HepG2 (cell line): ENCODE data around the gene DCTN2. TPM values are rescaled to one million over a fixed set of nuclear protein-coding genes. Genes with fewer than 3 reads are reported as not detected.

Experiments
- ATAC-seq: fragments of 200-7000 bp; cut with Tn5 transposase; 3 replicates; pipeline ENCODE4 v1.9.1; 2020; ENCODE audit warnings: mild to moderate bottlenecking, moderate library complexity
- BruUV-seq: library from RNA; stranded (reverse); fragments of 400-500 nt; replicated peaks from 2 replicates; lab custom pipeline; 2021; lab: Mats Ljungman, UMichigan
- CTCF ChIA-PET: fragments of 300-600 bp; formaldehyde crosslinking; extraction: SDS; loops from one replicate; lab custom pipeline; 2021; ENCODE audit warnings: low total read pairs, inconsistent platforms, low intra/inter-chr PET ratio; lab: Yijun Ruan, JAX
- POLR2A ChIA-PET: fragments of 350-600 bp; sonication (Branson Sonifier 250); formaldehyde crosslinking; loops from one replicate; lab custom pipeline; 2020; ENCODE audit warnings: antibody characterized with exemption, inconsistent platforms; lab: Yijun Ruan, JAX
- DNase-seq: peaks from one replicate; pipeline ENCODE4 v3.0.0-alpha.2; 2015; ENCODE audit warnings: low spot score
- FAIRE-seq: peaks from 3 replicates; lab custom pipeline; 2011; peaks lifted over from hg19 to GRCh38; lab: Jason Lieb, UNC
- H2AFZ ChIP-seq: one replicate; pipeline ENCODE4 v1.6.1; 2011; ENCODE audit warnings: low read length, inconsistent platforms
- H3K27ac ChIP-seq: fragments of 300-600 bp; 3 replicates; pipeline ENCODE4 v1.8.0; 2011; ENCODE audit warnings: mixed run types, mild to moderate bottlenecking, mixed read lengths, low read length, inconsistent platforms; ENCODE audit not compliant: insufficient read depth; ENCODE audit errors: extremely low read length
- H3K27me3 ChIP-seq, 2 experiments: fragments of 200-600 bp in 1 of 2; 2 replicates in 1 of 2; 3 replicates in 1 of 2; pipeline versions ENCODE4 v1.6.0 to v1.8.0; 2011; ENCODE audit warnings: low read length in 2 of 2, mild to moderate bottlenecking in 2 of 2, moderate library complexity in 2 of 2, inconsistent platforms in 1 of 2; ENCODE audit not compliant: insufficient read depth in 2 of 2, control insufficient read depth in 1 of 2
- H3K36me3 ChIP-seq, 2 experiments: fragments of 200-600 bp in 1 of 2; replicated peaks in 1 of 2; 2 replicates in 1 of 2; 3 replicates in 1 of 2; pipeline versions ENCODE4 v1.5.1 to v1.8.0; 2011; ENCODE audit warnings: low read length in 2 of 2, inconsistent platforms in 1 of 2; ENCODE audit not compliant: insufficient read depth in 2 of 2, control insufficient read depth in 1 of 2
- H3K4me1 ChIP-seq: 2 replicates; pipeline ENCODE4 v1.5.1; 2012; ENCODE audit warnings: low read length, inconsistent platforms; ENCODE audit not compliant: insufficient read depth
- H3K4me2 ChIP-seq: 2 replicates; pipeline ENCODE4 v1.6.0; 2011; ENCODE audit warnings: low read depth, low read length, inconsistent platforms
- H3K4me3 ChIP-seq, 3 experiments: fragments of 200-600 bp in 1 of 3; sonication (generic), shearing (Covaris generic) in 1 of 3; replicated peaks in 1 of 3; 2 replicates each; pipeline ENCODE4 v1.5.1; 2011 to 2016; ENCODE audit warnings: low read length in 3 of 3, inconsistent platforms in 2 of 3, low read depth in 2 of 3, mild to moderate bottlenecking in 2 of 3, control low read depth in 1 of 3, mixed read lengths in 1 of 3; ENCODE audit not compliant: insufficient read depth in 1 of 3
- H3K79me2 ChIP-seq: one replicate; pipeline ENCODE4 v1.6.1; 2011; ENCODE audit warnings: low read length, inconsistent platforms; ENCODE audit not compliant: insufficient read depth
- H3K9ac ChIP-seq: 2 replicates; pipeline ENCODE4 v1.6.0; 2011; ENCODE audit warnings: mild to moderate bottlenecking, low read depth, low read length, inconsistent platforms; ENCODE audit not compliant: insufficient read depth
- H3K9me3 ChIP-seq: 2 replicates; pipeline ENCODE4 v1.5.1; 2012; ENCODE audit warnings: mild to moderate bottlenecking, low read length
- H4K20me1 ChIP-seq: 2 replicates; pipeline ENCODE4 v1.6.0; 2011; ENCODE audit warnings: inconsistent platforms, mild to moderate bottlenecking, low read length, moderate library complexity; ENCODE audit not compliant: insufficient read depth
- CENPT ChIP-seq: sonication (generic); formaldehyde crosslinking; IDR thresholded peaks from 2 replicates; pipeline ENCODE4 v1.8.0; 2022; ENCODE audit warnings: low read depth, mild to moderate bottlenecking, moderate library complexity, missing genetic modification reagents
- CREB1 ChIP-seq, 2 experiments: fragments of 450-650 bp in 1 of 2; IDR thresholded peaks; 2 replicates each; pipeline ENCODE4 v1.6.1; 2016 to 2017; ENCODE audit warnings: control low read depth in 1 of 2, mild to moderate bottlenecking in 1 of 2, missing compliant biosample characterization in 1 of 2, missing genetic modification characterization in 1 of 2
- NFE2 ChIP-seq: sonication (generic); formaldehyde crosslinking; IDR thresholded peaks from 2 replicates; pipeline ENCODE4 v1.4.0; 2020; ENCODE audit warnings: missing genetic modification reagents
- TOE1 ChIP-seq: sonication (generic); formaldehyde crosslinking; IDR thresholded peaks from 2 replicates; pipeline ENCODE4 v1.4.0; 2020; ENCODE audit warnings: mild to moderate bottlenecking, missing genetic modification reagents
- ZKSCAN5 ChIP-seq: sonication (generic); formaldehyde crosslinking; IDR thresholded peaks from 2 replicates; pipeline ENCODE4 v1.5.1; 2020; ENCODE audit warnings: mild to moderate bottlenecking, missing genetic modification reagents
- ZMYM2 ChIP-seq: sonication (generic); formaldehyde crosslinking; IDR thresholded peaks from 2 replicates; pipeline ENCODE4 v1.8.0; 2022; ENCODE audit warnings: mild to moderate bottlenecking, missing genetic modification reagents
- ZNF138 ChIP-seq: sonication (generic); formaldehyde crosslinking; IDR thresholded peaks from 2 replicates; pipeline ENCODE4 v1.5.0; 2020; ENCODE audit warnings: mild to moderate bottlenecking, low read depth, missing genetic modification reagents
- ZNF543 ChIP-seq: sonication (generic); formaldehyde crosslinking; IDR thresholded peaks from 2 replicates; pipeline ENCODE4 v1.4.0; 2020; ENCODE audit warnings: mild to moderate bottlenecking, missing genetic modification reagents
- WGBS: methylation state at CpG from one replicate; pipeline ENCODE4 v1.1.6; 2017; ENCODE audit warnings: low lambda C conversion rate; 5-methylcytosine and 5-hydroxymethylcytosine counted together
- in situ Hi-C: cut with HindIII; loops from 2 replicates; pipeline ENCODE4 v1.10.0; 2017; ENCODE audit warnings: low pct_unique_long_range_greater_than_20kb; ENCODE audit not compliant: extremely low pct_ligation_motif_present
- intact Hi-C: fragments of 100-400 bp; cut with micrococcal nuclease; formaldehyde crosslinking; loops from one replicate; pipeline ENCODE4 v1.10.0; 2022; ENCODE audit not compliant: unreplicated experiment
- polyA plus RNA-seq, 8 experiments: library from polyadenylated mRNA; depleted of rRNA in 3 of 8; stranded (reverse) in 7 of 8; unstranded in 1 of 8; fragments of >200 nt; fragmentation: Illumina TruSeq in 4 of 8; extraction: Trizol in 4 of 8; gene quantifications; 2 replicates each; pipeline versions ENCODE4 v1.2.1 to v1.2.3, GENCODE V29; 2011 to 2016; ENCODE audit warnings: low read depth in 4 of 8, missing spikeins in 1 of 8, mixed read lengths in 1 of 8; ENCODE audit not compliant: insufficient read depth in 1 of 8
- total RNA-seq, 5 experiments: library from RNA; depleted of rRNA; stranded (reverse); fragments of >200 nt; fragmentation: Illumina TruSeq; extraction: Trizol; gene quantifications; 2 replicates each; pipeline ENCODE4 v1.2.3, GENCODE V29; 2016; ENCODE audit warnings: low read depth in 1 of 5
- TF ChIP-seq, protein P1 (sequence below): sonication (generic); formaldehyde crosslinking; IDR thresholded peaks from 2 replicates; pipeline ENCODE4 v1.4.0; 2020; ENCODE audit warnings: missing genetic modification reagents, mild to moderate bottlenecking, borderline replicate concordance
- TF ChIP-seq, protein P2 (sequence below): sonication (generic); formaldehyde crosslinking; IDR thresholded peaks from 2 replicates; pipeline ENCODE4 v1.5.0; 2020; ENCODE audit warnings: mild to moderate bottlenecking, missing genetic modification reagents

DCTN2 gene
- total and polyA plus RNA-seq, 2 of the 13 experiments (the other 11 are each of a cell fraction or from before 2014, with no cell fraction given) = 72.0 to 77.4 TPM

DNA sequence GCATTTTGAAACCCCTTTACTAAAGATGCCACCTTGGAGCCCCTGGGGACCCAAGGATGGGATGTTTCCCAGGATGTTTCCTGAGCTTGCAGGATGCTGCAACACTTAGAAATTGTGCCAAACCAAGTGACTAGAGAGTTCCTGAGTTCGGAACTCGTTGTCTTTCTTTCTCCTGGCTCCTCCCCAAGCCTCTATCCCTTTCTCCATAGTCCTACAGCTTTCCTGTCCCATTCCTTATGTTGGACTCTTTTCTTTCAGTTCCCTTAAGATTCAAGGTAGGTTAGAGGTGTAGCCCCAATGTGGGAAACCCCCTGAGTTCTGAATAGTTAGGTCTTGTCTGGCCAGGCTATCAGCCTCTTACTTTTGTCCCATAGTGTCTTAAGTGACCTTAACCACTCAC, 1.5 kb upstream of the DCTN2 start (continued):
- TF ChIP-seq ZNF138 (CRISPR knock-in tag) (no peak), ZMYM2 (CRISPR knock-in tag) (no peak)

DNA sequence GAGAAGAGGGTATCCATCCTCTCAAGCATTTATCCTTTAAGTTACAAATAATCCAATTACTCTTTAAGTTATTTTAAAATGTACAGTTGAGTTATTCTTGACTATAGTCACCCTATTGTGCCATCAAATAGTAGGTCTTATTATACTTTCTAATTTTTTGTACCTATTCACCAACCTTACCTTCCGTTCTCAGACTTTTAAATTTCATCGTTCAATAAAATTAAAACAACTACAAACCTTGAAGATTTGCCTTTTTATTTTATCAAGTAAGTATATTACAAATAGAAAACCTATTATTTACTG, 972 bp upstream of the DCTN2 start:
- peaks cover 20% of the 10 kb centered on the region for H3K79me2 ChIP-seq
- peaks cover 1 to 27% of the 10 kb centered on the region in 2 experiments; a peak in 3 of 5 replicates for H3K27me3 ChIP-seq
- TF ChIP-seq CENPT (no peak), ZNF543 (no peak), CREB1 (IDR thresholded peaks at IDR 0.05) (no peak), CREB1 (CRISPR knock-in tag; IDR thresholded peaks at IDR 0.05) (no peak), NFE2 (CRISPR knock-in tag) (no peak), ZKSCAN5 (CRISPR knock-in tag) (no peak), TOE1 (CRISPR knock-in tag) (no peak)
- TF ChIP-seq, protein P1, sequence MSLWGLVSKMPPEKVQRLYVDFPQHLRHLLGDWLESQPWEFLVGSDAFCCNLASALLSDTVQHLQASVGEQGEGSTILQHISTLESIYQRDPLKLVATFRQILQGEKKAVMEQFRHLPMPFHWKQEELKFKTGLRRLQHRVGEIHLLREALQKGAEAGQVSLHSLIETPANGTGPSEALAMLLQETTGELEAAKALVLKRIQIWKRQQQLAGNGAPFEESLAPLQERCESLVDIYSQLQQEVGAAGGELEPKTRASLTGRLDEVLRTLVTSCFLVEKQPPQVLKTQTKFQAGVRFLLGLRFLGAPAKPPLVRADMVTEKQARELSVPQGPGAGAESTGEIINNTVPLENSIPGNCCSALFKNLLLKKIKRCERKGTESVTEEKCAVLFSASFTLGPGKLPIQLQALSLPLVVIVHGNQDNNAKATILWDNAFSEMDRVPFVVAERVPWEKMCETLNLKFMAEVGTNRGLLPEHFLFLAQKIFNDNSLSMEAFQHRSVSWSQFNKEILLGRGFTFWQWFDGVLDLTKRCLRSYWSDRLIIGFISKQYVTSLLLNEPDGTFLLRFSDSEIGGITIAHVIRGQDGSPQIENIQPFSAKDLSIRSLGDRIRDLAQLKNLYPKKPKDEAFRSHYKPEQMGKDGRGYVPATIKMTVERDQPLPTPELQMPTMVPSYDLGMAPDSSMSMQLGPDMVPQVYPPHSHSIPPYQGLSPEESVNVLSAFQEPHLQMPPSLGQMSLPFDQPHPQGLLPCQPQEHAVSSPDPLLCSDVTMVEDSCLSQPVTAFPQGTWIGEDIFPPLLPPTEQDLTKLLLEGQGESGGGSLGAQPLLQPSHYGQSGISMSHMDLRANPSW (CRISPR knock-in tag) = no peak
- TF ChIP-seq, protein P2, sequence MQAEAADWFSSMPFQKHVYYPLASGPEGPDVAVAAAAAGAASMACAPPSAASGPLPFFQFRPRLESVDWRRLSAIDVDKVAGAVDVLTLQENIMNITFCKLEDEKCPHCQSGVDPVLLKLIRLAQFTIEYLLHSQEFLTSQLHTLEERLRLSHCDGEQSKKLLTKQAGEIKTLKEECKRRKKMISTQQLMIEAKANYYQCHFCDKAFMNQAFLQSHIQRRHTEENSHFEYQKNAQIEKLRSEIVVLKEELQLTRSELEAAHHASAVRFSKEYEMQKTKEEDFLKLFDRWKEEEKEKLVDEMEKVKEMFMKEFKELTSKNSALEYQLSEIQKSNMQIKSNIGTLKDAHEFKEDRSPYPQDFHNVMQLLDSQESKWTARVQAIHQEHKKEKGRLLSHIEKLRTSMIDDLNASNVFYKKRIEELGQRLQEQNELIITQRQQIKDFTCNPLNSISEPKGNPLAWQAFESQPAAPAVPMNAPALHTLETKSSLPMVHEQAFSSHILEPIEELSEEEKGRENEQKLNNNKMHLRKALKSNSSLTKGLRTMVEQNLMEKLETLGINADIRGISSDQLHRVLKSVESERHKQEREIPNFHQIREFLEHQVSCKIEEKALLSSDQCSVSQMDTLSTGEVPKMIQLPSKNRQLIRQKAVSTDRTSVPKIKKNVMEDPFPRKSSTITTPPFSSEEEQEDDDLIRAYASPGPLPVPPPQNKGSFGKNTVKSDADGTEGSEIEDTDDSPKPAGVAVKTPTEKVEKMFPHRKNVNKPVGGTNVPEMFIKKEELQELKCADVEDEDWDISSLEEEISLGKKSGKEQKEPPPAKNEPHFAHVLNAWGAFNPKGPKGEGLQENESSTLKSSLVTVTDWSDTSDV (CRISPR knock-in tag) = no peak
- ATAC-seq (no peak), FAIRE-seq (no peak), DNase-seq (no peak)
- ChIA-PET POLR2A (interaction anchor here (1.0 kb wide), 1 partner anchor 29 kb away, joined by 3 read pairs; no protein-coding TSS in a partner anchor), CTCF (no interaction called here)
- H3K4me1 ChIP-seq = peaks cover 61% of the 10 kb centered on the region
- no peaks in the 10 kb centered on the region for H4K20me1 ChIP-seq
- in situ Hi-C loops = no loop called here
- H3K27ac ChIP-seq = no peak overlapping the region
- H3K4me3 ChIP-seq = no peak overlapping the region
- no peak overlapping the region for H3K9ac ChIP-seq
- WGBS = 75% methylated on average over 2 of the region's 2 CpGs
- H3K36me3 ChIP-seq = no peaks in the 10 kb centered on the region
- intact Hi-C loops = no loop called here
- no TSS peak for BruUV-seq
- no peak overlapping the region for H3K4me2 ChIP-seq
- no peaks in the 10 kb centered on the region for H3K9me3 ChIP-seq
- no peak overlapping the region for H2AFZ ChIP-seq
